ENCODE measurements around the gene LDLRAD4. TPM values are rescaled to one million over a fixed set of nuclear protein-coding genes. Genes with fewer than 3 reads are reported as not detected.

Gene LDLRAD4
- total and polyA plus RNA-seq, 2 experiments from 2014 or later: 0.73 to 1.9 TPM

- Histone ChIP-seq H2AFZ (peak overlapping the region; percentile 98), H4K20me1 (replicated peaks; ENCODE audit: insufficient read depth) (no peaks in the 10 kb centered on the region), H3K4me2 (peak overlapping the region; percentile 97), H3F3A (replicated peaks; ENCODE audit: low read depth) (no peaks in the 10 kb centered on the region; the same call in 1 of the 2 replicates), H3K27ac (ENCODE audit: low read depth) (no peak overlapping the region), H3K36me3 (ENCODE audit: insufficient read depth) (no peaks in the 10 kb centered on the region; the same call in 1 of the 2 replicates), H3K79me2 (replicated peaks; ENCODE audit: insufficient read depth) (no peaks in the 10 kb centered on the region), H3K4me3 (peak overlapping the region; percentile 74), H3K4me1 (ENCODE audit: insufficient read depth) (peaks cover 28% of the 10 kb centered on the region), H3K27me3 (ENCODE audit: insufficient read depth) (peaks cover 55% of the 10 kb centered on the region), H3K9me2 (ENCODE audit: insufficient read depth) (no peaks in the 10 kb centered on the region)
- peaks cover 24% of the 10 kb centered on the region for H3K4me1 Mint-ChIP-seq
- peak overlapping the region; percentile 70 for H3K4me3 Mint-ChIP-seq
- H3K36me3 Mint-ChIP-seq (ENCODE audit: low read depth): no peaks in the 10 kb centered on the region; the same call in 2 of the 3 replicates
- TF ChIP-seq EZH2phosphoT487 (IDR thresholded peaks at IDR 0.05; ENCODE audit: unreplicated experiment): no peak
- TF ChIP-seq, protein P1, sequence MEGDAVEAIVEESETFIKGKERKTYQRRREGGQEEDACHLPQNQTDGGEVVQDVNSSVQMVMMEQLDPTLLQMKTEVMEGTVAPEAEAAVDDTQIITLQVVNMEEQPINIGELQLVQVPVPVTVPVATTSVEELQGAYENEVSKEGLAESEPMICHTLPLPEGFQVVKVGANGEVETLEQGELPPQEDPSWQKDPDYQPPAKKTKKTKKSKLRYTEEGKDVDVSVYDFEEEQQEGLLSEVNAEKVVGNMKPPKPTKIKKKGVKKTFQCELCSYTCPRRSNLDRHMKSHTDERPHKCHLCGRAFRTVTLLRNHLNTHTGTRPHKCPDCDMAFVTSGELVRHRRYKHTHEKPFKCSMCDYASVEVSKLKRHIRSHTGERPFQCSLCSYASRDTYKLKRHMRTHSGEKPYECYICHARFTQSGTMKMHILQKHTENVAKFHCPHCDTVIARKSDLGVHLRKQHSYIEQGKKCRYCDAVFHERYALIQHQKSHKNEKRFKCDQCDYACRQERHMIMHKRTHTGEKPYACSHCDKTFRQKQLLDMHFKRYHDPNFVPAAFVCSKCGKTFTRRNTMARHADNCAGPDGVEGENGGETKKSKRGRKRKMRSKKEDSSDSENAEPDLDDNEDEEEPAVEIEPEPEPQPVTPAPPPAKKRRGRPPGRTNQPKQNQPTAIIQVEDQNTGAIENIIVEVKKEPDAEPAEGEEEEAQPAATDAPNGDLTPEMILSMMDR (conservative IDR thresholded peaks at IDR 0.05; ENCODE audit: low read depth in 2 of 2): no peak
- TF ChIP-seq CREB1 (CRISPR knock-in tag; IDR thresholded peaks at IDR 0.05; ENCODE audit: low read depth): no peak
- no peak for TF ChIP-seq EZH2 (IDR thresholded peaks at IDR 0.05; ENCODE audit: low read depth, unreplicated experiment)
- no peak for TF ChIP-seq POLR2AphosphoS5 (IDR thresholded peaks at IDR 0.05; ENCODE audit: low read depth)
- TF ChIP-seq JUNB (IDR thresholded peaks at IDR 0.05; ENCODE audit: unreplicated experiment): no peak
- TF ChIP-seq, protein P2, sequence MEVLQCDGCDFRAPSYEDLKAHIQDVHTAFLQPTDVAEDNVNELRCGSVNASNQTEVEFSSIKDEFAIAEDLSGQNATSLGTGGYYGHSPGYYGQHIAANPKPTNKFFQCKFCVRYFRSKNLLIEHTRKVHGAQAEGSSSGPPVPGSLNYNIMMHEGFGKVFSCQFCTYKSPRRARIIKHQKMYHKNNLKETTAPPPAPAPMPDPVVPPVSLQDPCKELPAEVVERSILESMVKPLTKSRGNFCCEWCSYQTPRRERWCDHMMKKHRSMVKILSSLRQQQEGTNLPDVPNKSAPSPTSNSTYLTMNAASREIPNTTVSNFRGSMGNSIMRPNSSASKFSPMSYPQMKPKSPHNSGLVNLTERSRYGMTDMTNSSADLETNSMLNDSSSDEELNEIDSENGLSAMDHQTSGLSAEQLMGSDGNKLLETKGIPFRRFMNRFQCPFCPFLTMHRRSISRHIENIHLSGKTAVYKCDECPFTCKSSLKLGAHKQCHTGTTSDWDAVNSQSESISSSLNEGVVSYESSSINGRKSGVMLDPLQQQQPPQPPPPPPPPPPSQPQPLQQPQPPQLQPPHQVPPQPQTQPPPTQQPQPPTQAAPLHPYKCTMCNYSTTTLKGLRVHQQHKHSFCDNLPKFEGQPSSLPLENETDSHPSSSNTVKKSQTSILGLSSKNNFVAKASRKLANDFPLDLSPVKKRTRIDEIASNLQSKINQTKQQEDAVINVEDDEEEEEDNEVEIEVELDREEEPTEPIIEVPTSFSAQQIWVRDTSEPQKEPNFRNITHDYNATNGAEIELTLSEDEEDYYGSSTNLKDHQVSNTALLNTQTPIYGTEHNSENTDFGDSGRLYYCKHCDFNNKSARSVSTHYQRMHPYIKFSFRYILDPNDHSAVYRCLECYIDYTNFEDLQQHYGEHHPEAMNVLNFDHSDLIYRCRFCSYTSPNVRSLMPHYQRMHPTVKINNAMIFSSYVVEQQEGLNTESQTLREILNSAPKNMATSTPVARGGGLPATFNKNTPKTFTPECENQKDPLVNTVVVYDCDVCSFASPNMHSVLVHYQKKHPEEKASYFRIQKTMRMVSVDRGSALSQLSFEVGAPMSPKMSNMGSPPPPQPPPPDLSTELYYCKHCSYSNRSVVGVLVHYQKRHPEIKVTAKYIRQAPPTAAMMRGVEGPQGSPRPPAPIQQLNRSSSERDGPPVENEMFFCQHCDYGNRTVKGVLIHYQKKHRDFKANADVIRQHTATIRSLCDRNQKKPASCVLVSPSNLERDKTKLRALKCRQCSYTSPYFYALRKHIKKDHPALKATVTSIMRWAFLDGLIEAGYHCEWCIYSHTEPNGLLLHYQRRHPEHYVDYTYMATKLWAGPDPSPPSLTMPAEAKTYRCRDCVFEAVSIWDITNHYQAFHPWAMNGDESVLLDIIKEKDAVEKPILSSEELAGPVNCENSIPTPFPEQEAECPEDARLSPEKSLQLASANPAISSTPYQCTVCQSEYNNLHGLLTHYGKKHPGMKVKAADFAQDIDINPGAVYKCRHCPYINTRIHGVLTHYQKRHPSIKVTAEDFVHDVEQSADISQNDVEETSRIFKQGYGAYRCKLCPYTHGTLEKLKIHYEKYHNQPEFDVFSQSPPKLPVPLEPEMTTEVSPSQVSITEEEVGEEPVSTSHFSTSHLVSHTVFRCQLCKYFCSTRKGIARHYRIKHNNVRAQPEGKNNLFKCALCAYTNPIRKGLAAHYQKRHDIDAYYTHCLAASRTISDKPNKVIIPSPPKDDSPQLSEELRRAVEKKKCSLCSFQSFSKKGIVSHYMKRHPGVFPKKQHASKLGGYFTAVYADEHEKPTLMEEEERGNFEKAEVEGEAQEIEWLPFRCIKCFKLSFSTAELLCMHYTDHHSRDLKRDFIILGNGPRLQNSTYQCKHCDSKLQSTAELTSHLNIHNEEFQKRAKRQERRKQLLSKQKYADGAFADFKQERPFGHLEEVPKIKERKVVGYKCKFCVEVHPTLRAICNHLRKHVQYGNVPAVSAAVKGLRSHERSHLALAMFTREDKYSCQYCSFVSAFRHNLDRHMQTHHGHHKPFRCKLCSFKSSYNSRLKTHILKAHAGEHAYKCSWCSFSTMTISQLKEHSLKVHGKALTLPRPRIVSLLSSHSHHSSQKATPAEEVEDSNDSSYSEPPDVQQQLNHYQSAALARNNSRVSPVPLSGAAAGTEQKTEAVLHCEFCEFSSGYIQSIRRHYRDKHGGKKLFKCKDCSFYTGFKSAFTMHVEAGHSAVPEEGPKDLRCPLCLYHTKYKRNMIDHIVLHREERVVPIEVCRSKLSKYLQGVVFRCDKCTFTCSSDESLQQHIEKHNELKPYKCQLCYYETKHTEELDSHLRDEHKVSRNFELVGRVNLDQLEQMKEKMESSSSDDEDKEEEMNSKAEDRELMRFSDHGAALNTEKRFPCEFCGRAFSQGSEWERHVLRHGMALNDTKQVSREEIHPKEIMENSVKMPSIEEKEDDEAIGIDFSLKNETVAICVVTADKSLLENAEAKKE (CRISPR knock-in tag; IDR thresholded peaks at IDR 0.05): no peak
- no peak for TF ChIP-seq ZNF114 (CRISPR knock-in tag; IDR thresholded peaks at IDR 0.05)
- TF ChIP-seq STAT1 (IDR thresholded peaks at IDR 0.05; ENCODE audit: unreplicated experiment): no peak
- no peak for TF ChIP-seq ETS1 (IDR thresholded peaks at IDR 0.05)
- no peak for TF ChIP-seq NANOG (IDR thresholded peaks at IDR 0.05; ENCODE audit: borderline replicate concordance)
- no peak for TF ChIP-seq ZNF331 (CRISPR knock-in tag; IDR thresholded peaks at IDR 0.05; ENCODE audit: low read depth)
- TF ChIP-seq REST (IDR thresholded peaks at IDR 0.05; ENCODE audit: unreplicated experiment): no peak
- no peak for DNase-seq (ENCODE audit: low spot score)
- H3K9me3 Mint-ChIP-seq: peaks cover 2% of the 10 kb centered on the region; the same call in 1 of the 3 replicates
- H3K27ac Mint-ChIP-seq: no peak overlapping the region
- no peak for ATAC-seq
- peaks cover 45% of the 10 kb centered on the region for H3K27me3 Mint-ChIP-seq (ENCODE audit: insufficient read depth, low read depth, poor library complexity)
Measured at GRCh38 chr18:13218997-13219396, 437 bp downstream of the LDLRAD4 start.

Data from GM23338 (cell line).